Lower leg skin (tissue), 3 donors: ENCODE results near the gene MAEA.

Experiments
- POLR2A ChIP-seq, 2 donors: fragments of 450-650 bp; IDR thresholded peaks; one replicate each; pipeline ENCODE4 v1.6.1; 2016 to 2017; ENCODE audit warnings: antibody characterized with exemption in 2 of 2, mild to moderate bottlenecking in 1 of 2, moderate library complexity in 1 of 2
- TF ChIP-seq, protein P1 (sequence below), 3 donors: fragments of 450-650 bp; IDR thresholded peaks; one replicate each; pipeline ENCODE4 v1.5.1; 2016; ENCODE audit warnings: antibody characterized with exemption in 3 of 3, mild to moderate bottlenecking in 3 of 3, moderate library complexity in 2 of 3

GRCh38 chr4:1330761-1331590 lies 41.3 kb downstream of the MAEA start:
- TF ChIP-seq, protein P1, sequence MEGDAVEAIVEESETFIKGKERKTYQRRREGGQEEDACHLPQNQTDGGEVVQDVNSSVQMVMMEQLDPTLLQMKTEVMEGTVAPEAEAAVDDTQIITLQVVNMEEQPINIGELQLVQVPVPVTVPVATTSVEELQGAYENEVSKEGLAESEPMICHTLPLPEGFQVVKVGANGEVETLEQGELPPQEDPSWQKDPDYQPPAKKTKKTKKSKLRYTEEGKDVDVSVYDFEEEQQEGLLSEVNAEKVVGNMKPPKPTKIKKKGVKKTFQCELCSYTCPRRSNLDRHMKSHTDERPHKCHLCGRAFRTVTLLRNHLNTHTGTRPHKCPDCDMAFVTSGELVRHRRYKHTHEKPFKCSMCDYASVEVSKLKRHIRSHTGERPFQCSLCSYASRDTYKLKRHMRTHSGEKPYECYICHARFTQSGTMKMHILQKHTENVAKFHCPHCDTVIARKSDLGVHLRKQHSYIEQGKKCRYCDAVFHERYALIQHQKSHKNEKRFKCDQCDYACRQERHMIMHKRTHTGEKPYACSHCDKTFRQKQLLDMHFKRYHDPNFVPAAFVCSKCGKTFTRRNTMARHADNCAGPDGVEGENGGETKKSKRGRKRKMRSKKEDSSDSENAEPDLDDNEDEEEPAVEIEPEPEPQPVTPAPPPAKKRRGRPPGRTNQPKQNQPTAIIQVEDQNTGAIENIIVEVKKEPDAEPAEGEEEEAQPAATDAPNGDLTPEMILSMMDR (IDR thresholded peaks at IDR 0.05): no peak
- no peak for TF ChIP-seq POLR2A (IDR thresholded peaks at IDR 0.05)
